Germinal center (tissue), 1 donor: ENCODE measurements around the gene INPP4B.
"Not testable (repeated sequence)": the region's sequence is repeated elsewhere in the genome, so short reads cannot be mapped to it uniquely, and the experiment has no call there.

Source experiments
- DNase-seq: peaks from one replicate; pipeline ENCODE4 v3.0.0; 2012; ENCODE audit warnings: mixed read lengths, low spot score

INPP4B gene

GRCh38 chr4:142544039-142544438, 302.1 kb downstream of the INPP4B start:
- DNase-seq = no peak

DNA sequence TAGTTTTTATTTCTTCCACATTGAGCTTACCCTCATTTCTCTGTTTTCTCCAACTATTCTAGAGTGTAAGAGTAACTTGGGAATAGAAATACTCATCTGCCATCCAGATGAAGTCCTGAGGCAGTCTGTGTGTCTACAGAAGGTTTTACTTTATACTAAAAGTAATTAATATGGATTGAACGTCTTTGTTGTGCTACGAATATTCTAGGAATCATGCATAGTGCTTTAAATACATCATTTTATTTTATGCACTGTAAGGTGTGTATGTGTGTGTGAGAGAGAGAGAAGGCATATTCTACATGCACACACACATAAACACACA, 305.7 kb downstream of the INPP4B start:
- no peak for DNase-seq

- DNase-seq = no peak
Measured at GRCh38 chr4:142539796-142540482, 306.2 kb downstream of the INPP4B start.

GRCh38 chr4:142535009-142535408, 311.1 kb downstream of the INPP4B start:
- no peak for DNase-seq

DNA sequence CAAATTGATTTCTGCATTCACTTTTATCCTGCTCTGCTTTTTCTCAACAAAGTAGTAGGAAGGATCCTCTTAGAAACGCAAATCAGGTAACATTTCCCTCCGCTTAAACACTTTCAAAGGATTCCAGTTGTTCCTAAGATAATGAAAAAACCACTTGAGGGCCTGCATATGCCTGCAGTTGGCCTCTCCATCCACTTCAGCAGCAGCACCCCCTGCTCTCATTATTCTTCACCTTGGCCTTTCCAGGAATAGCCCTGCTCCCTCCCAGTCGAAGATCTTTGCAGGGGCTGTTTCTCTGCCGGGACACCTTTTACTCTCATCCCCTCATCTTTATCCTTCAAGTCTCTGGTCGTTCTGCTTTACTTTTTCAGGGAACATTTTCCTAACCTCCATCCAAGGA, 314.0 kb downstream of the INPP4B start:
- no peak for DNase-seq

DNA sequence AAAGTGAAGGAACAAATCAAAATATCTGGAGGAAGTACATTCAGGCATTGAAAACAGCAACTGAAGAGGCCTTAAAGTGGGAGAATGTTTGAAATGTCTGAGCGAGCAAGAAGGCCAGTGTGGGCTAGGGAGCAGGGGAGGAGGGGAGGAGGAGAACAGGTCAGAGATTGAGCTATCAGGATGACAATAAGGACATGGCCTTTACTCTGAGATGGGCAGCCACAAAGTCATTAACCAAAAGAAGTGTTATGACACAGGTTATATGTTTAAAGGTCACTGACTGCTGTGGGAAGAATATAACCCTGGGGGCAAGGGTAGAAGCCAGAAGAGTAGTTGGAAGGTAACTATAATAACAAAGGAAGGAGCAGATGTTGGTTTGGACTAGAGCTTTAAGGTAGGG, 315.4 kb downstream of the INPP4B start:
- DNase-seq = no peak

GRCh38 chr4:142528433-142528832, 317.7 kb downstream of the INPP4B start:
- no peak for DNase-seq

- DNase-seq = no peak
Measured at GRCh38 chr4:142523111-142523510, 323.0 kb downstream of the INPP4B start.

DNA sequence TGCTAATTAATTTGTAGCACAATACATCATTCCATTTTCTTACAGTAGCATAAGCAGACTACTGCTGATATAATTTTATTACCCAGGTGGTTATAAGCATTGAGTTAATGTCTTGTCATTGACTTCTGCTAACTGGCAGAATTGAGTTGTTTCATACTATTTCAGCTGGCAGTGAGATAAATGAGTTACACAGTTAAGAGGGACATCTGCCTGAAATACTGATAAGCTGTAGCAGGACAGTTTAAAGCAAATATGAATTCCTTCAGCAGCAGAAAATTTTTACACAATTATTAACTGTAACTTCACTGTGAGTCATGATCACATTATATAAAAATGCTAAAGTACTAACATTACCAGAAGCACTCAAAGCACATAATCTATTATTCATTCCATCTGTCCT, 326.8 kb downstream of the INPP4B start:
- no peak for DNase-seq

GRCh38 chr4:142516686-142517526, 329.2 kb downstream of the INPP4B start:
- DNase-seq = no peak

GRCh38 chr4:142512161-142512560, 333.9 kb downstream of the INPP4B start:
- DNase-seq = no peak

- DNase-seq = no peak
Measured at GRCh38 chr4:142509881-142510280, 336.2 kb downstream of the INPP4B start.

DNA sequence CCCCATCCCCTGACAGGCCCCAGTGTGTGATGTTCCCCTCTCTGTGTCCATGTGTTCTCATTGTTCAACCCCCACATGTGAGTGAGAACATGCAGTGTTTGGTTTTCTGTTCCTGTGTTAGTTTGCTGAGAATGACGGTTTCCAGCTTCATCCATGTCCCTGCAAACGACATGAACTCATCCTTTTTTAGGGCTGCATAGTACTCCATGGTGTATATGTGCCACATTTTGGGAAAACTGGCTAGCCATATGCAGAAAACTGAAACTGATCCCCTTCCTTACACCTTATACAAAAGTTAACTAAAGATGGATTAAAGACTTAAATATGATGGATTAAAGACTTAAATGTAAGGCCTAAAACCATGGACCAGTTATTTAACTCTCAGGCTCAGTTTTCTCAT, 336.7 kb downstream of the INPP4B start:
- not testable (repeated sequence) for DNase-seq

GRCh38 chr4:142500966-142501365, 345.1 kb downstream of the INPP4B start:
- no peak for DNase-seq

DNA sequence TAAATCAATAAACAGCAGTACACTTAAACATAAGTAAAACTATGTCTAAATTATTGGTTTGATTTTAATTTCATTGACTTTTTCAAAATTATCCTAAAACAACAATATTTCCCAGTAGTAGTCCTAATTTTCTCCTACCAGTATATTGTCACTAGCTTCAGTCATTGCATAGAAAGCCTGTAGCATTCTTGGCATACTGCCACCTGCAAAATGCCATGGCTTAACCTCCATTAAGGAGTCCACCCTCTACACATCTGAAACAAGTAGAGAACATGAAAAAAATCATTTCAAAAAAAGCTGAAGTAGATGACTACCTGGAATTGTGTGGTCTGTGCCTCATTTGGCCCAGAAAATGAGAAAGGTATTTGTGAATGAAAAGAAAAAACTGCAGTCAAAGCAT, 348.5 kb downstream of the INPP4B start:
- no peak for DNase-seq

DNA sequence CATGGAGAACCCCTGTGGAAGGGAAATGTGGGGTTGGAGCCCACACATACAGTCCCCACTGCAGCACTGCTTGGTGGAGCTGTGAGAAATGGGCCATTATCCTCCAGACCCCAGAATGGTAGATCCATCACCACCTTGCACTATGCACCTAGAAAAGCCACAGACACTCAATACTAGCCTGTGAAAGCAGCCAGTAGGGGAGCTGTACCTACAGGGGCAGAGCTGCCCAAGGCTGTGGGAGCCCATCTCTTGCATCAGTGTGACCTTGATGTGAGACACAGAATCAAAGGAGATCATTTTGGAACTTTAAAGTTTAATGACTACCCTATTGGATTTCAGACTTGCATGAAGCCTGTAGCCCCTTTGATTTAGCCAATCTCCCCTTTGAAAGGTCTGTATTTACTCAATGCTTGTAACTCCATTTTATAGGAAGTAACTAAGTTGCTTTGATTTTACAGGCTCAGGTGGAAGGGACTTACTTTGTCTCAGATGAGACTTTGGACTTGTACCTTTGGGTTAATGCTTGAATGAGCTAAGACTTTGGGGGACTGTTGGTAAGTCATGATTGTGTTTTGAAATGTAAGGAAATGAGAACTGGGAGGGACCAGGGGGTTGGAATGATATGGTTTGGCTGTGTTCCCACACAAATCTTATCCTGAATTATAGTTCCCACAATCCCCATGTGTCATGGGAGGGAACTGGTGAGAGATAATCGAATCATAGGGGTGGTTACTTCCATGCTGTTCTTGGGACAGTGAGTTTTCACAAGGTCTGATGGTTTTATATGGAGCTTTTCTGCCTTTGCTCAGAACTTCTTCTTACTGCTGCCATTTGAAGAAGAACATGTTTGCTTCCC, 352.6 kb downstream of the INPP4B start:
- DNase-seq = no peak

GRCh38 chr4:142485452-142485851, 360.6 kb downstream of the INPP4B start:
- DNase-seq = no peak

DNA sequence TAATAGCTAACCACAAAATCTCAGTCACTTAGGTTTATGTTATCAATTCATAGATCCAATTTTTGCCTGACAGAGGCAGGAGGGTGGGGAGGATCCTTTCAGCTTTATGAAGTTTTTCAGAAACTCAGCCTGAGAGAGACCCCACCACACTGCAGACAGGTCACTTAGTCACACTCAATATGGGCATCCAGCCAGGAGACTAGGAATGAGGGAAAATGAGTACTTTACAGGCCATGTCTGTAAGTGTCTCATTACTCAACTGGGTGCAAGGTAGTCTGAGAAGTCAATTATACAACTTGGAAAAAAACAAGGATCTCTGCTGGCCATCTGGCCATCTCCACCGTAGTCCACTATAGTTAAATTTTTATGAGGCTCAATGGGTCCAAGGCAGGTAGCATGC, 365.9 kb downstream of the INPP4B start:
- DNase-seq = no peak

GRCh38 chr4:142475663-142476062, 370.4 kb downstream of the INPP4B start:
- no peak for DNase-seq

DNA sequence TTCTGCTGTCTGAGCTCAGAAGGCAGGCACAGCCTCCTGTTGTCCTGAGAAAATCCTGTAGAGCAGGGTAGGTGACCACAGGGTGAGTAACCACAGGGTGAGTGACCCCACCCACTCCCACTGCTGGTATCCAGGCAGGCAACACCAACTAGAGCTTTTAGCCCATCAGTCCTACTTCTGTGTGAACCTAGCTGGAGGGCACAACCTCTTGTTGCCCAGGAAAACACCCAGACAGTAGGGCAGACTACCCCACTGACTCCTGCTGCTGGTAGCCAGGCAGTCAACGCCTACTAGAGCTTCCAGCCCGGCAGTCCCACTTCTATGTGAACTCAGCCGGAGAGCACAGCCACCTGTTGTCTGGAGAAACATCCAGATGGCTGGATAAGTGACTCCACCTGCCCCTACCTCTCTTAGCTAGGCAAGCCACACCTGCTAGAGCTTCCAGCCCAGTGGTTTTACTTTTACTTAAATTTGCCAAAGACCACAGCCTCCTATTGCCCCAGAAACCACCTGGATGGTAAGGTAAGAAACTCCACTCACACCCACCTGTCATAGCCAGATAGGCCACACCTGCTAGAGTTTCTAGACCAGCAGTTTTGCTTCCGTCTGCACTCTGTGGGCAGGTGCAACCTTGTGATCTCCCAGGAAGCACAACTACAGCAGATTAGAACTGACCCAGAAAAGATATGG, 371.6 kb downstream of the INPP4B start:
- no peak for DNase-seq

- DNase-seq = no peak
Measured at GRCh38 chr4:142473960-142474338, 372.2 kb downstream of the INPP4B start.
